Measurements from ENCODE around the gene COQ7. TPM values are rescaled to one million over a fixed set of nuclear protein-coding genes. Genes with fewer than 3 reads are reported as not detected.

The COQ7 gene
- total RNA-seq, 2 experiments from 2014 or later = 13.2 to 14.6 TPM

- Mint-ChIP-seq H3K4me3 (no peak overlapping the region), H3K27me3 (peaks cover 3% of the 10 kb centered on the region), H3K4me1 (peaks cover 16% of the 10 kb centered on the region), H3K27ac (no peak overlapping the region), H3K9me3 (peaks cover 10% of the 10 kb centered on the region), H3K36me3 (ENCODE audit: low read depth) (peaks cover 8% of the 10 kb centered on the region)
- ChIA-PET POLR2A (no interaction called here), CTCF (no interaction called here)
- no peak for DNase-seq
These were observed 23.5 kb downstream of the COQ7 start for GRCh38 chr16:19090916-19091315.

DNA sequence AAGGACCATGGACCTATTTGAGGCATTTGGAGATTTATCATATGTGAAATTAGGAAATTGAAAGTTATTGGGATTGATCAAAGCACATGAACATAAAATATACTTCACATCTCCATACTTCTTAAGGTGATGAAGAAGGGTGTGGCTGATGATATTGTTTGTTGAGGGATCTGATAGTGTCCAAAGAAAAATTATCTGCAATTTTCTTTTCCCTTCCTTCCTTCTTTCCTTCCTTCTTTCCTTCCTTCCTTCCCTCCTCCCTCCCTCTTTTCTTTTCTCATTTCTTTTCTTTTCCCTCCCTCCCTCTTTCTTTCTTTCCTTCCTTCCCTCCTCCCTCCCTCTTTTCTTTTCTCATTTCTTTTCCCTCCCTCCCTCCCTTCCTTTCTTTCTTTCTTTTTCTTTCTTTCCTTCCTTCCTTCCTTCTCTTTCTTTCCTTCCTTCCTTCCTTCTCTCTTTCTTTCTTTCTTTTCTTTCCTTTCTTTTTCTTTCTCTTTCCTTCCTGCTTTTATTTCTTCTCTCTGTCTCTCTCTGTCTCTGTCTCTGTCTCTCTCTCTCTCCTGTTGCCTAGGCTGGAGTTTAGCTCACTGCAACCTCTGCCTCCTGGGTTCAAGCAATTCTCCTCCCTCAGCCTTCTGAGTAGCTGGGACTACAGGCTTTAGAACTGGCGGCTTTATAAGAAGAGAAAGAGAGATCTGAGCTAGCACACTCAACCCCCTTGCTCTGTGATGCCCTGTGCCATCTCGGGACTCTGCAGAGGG, 25.4 kb downstream of the COQ7 start:
- Mint-ChIP-seq H3K9me3 (peaks cover 16% of the 10 kb centered on the region), H3K4me1 (peaks cover 9% of the 10 kb centered on the region), H3K4me3 (no peak overlapping the region), H3K27ac (no peak overlapping the region), H3K27me3 (peaks cover 1% of the 10 kb centered on the region), H3K36me3 (ENCODE audit: low read depth) (peaks cover 10% of the 10 kb centered on the region)
- CTCF ChIA-PET = interaction anchor here (0.7 kb wide), 1 partner anchor 89 kb away, joined by 4 read pairs; no protein-coding TSS in a partner anchor
- DNase-seq = no peak
- POLR2A ChIA-PET = no interaction called here

GRCh38 chr16:19093631-19094541, 26.5 kb downstream of the COQ7 start:
- Mint-ChIP-seq H3K27me3 (peaks cover 3% of the 10 kb centered on the region), H3K4me1 (peaks cover 9% of the 10 kb centered on the region), H3K9me3 (peaks cover 18% of the 10 kb centered on the region), H3K36me3 (ENCODE audit: low read depth) (peaks cover 11% of the 10 kb centered on the region), H3K4me3 (no peak overlapping the region), H3K27ac (no peak overlapping the region)
- no peak for DNase-seq
- CTCF ChIA-PET = interaction anchor here (0.7 to 1.7 kb wide), 5 partner anchors 8 to 1207 kb away, joined by 3 to 11 read pairs (median 4); no protein-coding TSS in a partner anchor
- POLR2A ChIA-PET = interaction anchor here (1.6 kb wide), 1 partner anchor 24 kb away, joined by 4 read pairs; no protein-coding TSS in a partner anchor

- peaks cover 19% of the 10 kb centered on the region for H3K9me3 Mint-ChIP-seq
- CTCF ChIA-PET = interaction anchor here (0.7 to 1.7 kb wide), 6 partner anchors 8 to 1206 kb away, joined by 3 to 11 read pairs (median 3); no protein-coding TSS in a partner anchor
- POLR2A ChIA-PET = interaction anchor here (1.6 kb wide), 1 partner anchor 23 kb away, joined by 4 read pairs; no protein-coding TSS in a partner anchor
- H3K4me3 Mint-ChIP-seq = no peak overlapping the region
- H3K27me3 Mint-ChIP-seq = peaks cover 4% of the 10 kb centered on the region
- peaks cover 11% of the 10 kb centered on the region for H3K36me3 Mint-ChIP-seq (ENCODE audit: low read depth)
- no peak for DNase-seq
- H3K27ac Mint-ChIP-seq = no peak overlapping the region
- H3K4me1 Mint-ChIP-seq = peaks cover 9% of the 10 kb centered on the region
These were observed 27.3 kb downstream of the COQ7 start for GRCh38 chr16:19094542-19095365.

- POLR2A ChIA-PET = interaction anchor here (1.6 kb wide), 1 partner anchor 22 kb away, joined by 4 read pairs; no protein-coding TSS in a partner anchor
- H3K27me3 Mint-ChIP-seq = peaks cover 8% of the 10 kb centered on the region
- H3K4me1 Mint-ChIP-seq = peaks cover 9% of the 10 kb centered on the region
These were observed 28.2 kb downstream of the COQ7 start for GRCh38 chr16:19095654-19096053.

DNA sequence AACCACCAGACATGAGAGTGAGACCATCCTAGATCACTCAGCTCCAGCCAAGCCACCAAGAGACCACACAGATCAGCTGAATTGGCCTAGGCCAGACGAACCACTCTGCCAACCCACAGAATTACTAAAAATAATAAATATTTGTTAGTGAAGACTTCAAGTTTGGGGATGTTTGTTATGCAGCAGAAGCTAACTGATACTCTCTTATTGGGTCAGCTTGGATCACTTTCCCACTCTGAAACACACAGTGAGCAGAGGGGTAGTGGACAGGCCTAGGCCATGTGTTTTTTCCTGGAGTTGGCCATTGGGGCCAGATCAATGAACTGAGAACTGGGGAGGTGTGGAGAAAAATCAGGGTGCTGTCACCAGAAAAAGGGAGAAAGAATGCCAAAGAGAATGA, 30.8 kb downstream of the COQ7 start:
- H3K36me3 Mint-ChIP-seq (ENCODE audit: low read depth) = peaks cover 9% of the 10 kb centered on the region
- no peak overlapping the region for H3K27ac Mint-ChIP-seq
- ChIA-PET CTCF (no interaction called here), POLR2A (no interaction called here)
- H3K27me3 Mint-ChIP-seq = peaks cover 14% of the 10 kb centered on the region
- no peak for DNase-seq
- H3K4me1 Mint-ChIP-seq = peaks cover 9% of the 10 kb centered on the region
- no peak overlapping the region for H3K4me3 Mint-ChIP-seq
- peaks cover 14% of the 10 kb centered on the region for H3K9me3 Mint-ChIP-seq

More at GRCh38 chr16:19095654-19096053, 28.2 kb downstream of the COQ7 start:
- Mint-ChIP-seq H3K9me3 (peaks cover 23% of the 10 kb centered on the region), H3K4me3 (no peak overlapping the region), H3K27ac (no peak overlapping the region), H3K36me3 (ENCODE audit: low read depth) (peaks cover 11% of the 10 kb centered on the region)
- no peak for DNase-seq
- CTCF ChIA-PET = interaction anchor here (1.0 to 1.7 kb wide), 4 partner anchors 9 to 84 kb away, joined by 3 to 11 read pairs (median 6); no protein-coding TSS in a partner anchor

DNA sequence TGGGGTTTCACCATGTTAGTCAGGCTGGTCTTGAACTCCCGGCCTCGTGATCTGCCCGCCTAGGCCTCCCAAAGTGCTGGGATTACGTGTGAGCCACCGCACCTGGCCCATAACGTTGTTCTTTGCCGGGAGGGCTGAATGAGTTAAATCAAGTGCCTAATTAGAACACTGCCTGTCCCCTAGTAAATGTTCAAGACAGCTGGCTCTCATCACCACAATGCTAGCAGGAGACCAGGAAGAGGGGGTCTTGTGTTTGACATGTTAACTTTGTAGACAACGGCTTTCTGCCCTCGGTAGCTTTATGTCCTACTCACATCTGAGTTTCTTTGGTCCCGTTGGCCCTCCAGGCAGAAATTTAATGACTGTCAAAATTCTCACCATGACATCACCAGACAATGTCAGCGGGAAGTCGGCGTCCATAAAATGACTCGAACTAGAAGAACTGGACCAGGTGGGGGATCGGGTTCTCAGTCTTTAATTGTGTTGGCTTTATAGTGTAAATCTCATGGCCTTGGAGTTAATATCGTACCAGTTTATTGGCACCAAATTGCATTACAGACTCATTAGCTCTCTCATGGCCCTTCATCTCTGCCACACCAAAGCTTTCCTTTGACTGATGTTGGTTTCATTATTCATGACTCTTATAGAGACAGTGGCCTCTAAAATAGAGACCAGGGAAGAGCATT, 34.9 kb downstream of the COQ7 start:
- no peak for DNase-seq

DNA sequence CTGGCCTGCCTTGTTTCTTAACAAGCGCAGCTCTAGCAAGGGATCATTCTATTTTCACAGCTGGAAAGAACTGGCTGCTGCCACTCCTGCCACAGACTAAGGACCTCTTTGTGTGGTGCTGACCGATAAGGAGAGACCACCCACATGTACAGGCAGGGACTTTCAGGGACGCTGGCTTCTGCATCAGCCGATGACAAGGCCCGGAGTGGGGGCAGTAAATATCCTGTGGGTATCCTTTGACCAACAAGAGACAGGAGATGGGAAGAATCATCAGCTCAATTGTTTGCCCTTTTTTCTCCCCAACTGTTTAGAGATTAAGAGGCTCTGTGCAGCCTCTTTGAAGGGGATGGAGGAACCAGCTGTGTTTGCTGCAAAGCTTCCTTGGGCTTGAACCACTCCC, 37.2 kb downstream of the COQ7 start:
- no peak for DNase-seq
- CTCF ChIA-PET = interaction anchor here (1.0 kb wide), 1 partner anchor 15 kb away, joined by 3 read pairs; no protein-coding TSS in a partner anchor
- Mint-ChIP-seq H3K4me3 (no peak overlapping the region), H3K27me3 (peaks cover 11% of the 10 kb centered on the region), H3K27ac (no peak overlapping the region), H3K4me1 (peaks cover 2% of the 10 kb centered on the region), H3K9me3 (peaks cover 7% of the 10 kb centered on the region), H3K36me3 (ENCODE audit: low read depth) (no peaks in the 10 kb centered on the region)
- POLR2A ChIA-PET = no interaction called here

More for the DNA sequence above, 34.9 kb downstream of the COQ7 start:
- Mint-ChIP-seq H3K36me3 (ENCODE audit: low read depth) (peaks cover 3% of the 10 kb centered on the region), H3K9me3 (peaks cover 12% of the 10 kb centered on the region), H3K27me3 (peaks cover 14% of the 10 kb centered on the region), H3K27ac (no peak overlapping the region), H3K4me3 (no peak overlapping the region), H3K4me1 (no peaks in the 10 kb centered on the region)
- ChIA-PET CTCF (no interaction called here), POLR2A (no interaction called here)

DNA sequence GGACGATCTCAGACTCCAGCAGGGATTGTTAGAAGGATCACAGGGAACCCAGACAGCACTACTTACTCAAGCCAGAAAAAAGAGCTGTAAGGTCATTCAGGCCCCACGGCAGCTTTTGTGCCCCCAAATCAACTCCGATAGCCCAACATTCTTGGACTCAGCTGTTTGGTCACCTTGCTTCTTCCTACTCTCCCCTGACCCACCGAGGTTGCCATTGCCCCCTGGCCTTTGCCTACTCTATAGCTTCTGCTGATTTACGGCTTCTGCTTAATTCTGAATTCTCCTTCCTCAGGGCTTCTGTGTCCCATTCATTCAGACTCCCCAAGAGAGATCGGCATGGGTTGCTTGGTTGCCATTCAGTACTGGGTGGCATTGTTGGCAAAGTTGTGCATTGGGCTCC, 37.7 kb downstream of the COQ7 start:
- H3K27ac Mint-ChIP-seq = no peak overlapping the region
- H3K4me1 Mint-ChIP-seq = peaks cover 2% of the 10 kb centered on the region
- peaks cover 6% of the 10 kb centered on the region for H3K27me3 Mint-ChIP-seq
- ChIA-PET POLR2A (no interaction called here), CTCF (interaction anchor here (1.0 kb wide), 1 partner anchor 14 kb away, joined by 3 read pairs; no protein-coding TSS in a partner anchor)
- H3K4me3 Mint-ChIP-seq = no peak overlapping the region
- peaks cover 2% of the 10 kb centered on the region for H3K9me3 Mint-ChIP-seq
- no peak for DNase-seq
- H3K36me3 Mint-ChIP-seq (ENCODE audit: low read depth) = no peaks in the 10 kb centered on the region

GRCh38 chr16:19105891-19106624, 38.6 kb downstream of the COQ7 start:
- Mint-ChIP-seq H3K27ac (no peak overlapping the region), H3K27me3 (peaks cover 6% of the 10 kb centered on the region), H3K4me3 (no peak overlapping the region), H3K4me1 (peaks cover 2% of the 10 kb centered on the region), H3K36me3 (ENCODE audit: low read depth) (no peaks in the 10 kb centered on the region), H3K9me3 (no peaks in the 10 kb centered on the region)
- ChIA-PET CTCF (interaction anchor here (1.5 kb wide), 1 partner anchor 21 kb away, joined by 4 read pairs; no protein-coding TSS in a partner anchor), POLR2A (no interaction called here)
- no peak for DNase-seq

DNA sequence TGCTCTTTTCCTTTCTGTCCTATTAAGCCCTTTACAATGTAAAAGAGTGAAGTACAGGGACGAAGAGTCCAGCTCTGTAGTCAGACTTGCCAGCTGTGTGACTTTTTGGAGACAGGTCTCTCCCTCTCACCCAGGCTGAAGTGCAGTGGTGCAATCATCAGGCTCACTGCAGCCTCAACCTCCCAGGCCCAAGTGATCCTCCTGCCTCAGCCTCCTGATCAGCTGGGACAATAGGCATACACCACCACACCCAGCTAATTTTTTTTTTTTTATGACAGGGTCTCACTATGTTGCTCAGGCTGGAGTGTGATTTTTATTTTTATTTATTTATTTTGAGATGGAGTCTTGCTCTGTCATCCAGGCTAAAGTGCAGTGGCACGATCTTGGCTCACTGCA, 39.2 kb downstream of the COQ7 start:
- H3K4me3 Mint-ChIP-seq = no peak overlapping the region
- H3K27ac Mint-ChIP-seq = no peak overlapping the region
- no peak for DNase-seq
- no peaks in the 10 kb centered on the region for H3K9me3 Mint-ChIP-seq
- CTCF ChIA-PET = interaction anchor here (1.5 kb wide), 1 partner anchor 22 kb away, joined by 4 read pairs; no protein-coding TSS in a partner anchor
- POLR2A ChIA-PET = no interaction called here
- H3K4me1 Mint-ChIP-seq = peaks cover 2% of the 10 kb centered on the region
- no peaks in the 10 kb centered on the region for H3K36me3 Mint-ChIP-seq (ENCODE audit: low read depth)
- peaks cover 6% of the 10 kb centered on the region for H3K27me3 Mint-ChIP-seq
